ENCODE measurements around the gene ZFAND3.

DNA sequence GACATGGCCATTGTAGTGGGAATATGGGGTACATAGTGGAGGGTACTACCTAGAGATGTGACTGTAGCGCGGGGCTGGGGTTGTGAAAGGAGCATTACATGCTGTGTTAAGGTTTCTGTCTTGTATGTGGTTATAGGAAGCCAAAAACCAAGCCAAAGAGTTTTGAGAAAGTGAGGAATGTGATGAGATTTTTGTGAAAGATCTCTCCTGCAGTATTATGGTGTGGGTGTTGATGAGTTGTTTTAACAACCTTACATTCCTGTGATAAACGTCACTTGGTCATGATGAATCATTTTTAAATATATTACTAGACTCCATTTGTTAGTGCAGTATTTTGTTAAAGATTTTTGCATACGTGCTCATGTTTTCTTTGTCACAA, 48.9 kb downstream of the ZFAND3 start:
- TF ChIP-seq, protein P1, sequence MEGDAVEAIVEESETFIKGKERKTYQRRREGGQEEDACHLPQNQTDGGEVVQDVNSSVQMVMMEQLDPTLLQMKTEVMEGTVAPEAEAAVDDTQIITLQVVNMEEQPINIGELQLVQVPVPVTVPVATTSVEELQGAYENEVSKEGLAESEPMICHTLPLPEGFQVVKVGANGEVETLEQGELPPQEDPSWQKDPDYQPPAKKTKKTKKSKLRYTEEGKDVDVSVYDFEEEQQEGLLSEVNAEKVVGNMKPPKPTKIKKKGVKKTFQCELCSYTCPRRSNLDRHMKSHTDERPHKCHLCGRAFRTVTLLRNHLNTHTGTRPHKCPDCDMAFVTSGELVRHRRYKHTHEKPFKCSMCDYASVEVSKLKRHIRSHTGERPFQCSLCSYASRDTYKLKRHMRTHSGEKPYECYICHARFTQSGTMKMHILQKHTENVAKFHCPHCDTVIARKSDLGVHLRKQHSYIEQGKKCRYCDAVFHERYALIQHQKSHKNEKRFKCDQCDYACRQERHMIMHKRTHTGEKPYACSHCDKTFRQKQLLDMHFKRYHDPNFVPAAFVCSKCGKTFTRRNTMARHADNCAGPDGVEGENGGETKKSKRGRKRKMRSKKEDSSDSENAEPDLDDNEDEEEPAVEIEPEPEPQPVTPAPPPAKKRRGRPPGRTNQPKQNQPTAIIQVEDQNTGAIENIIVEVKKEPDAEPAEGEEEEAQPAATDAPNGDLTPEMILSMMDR (IDR thresholded peaks at IDR 0.05), result no peak
- no peak for TF ChIP-seq POLR2A (IDR thresholded peaks at IDR 0.05)

Data from adrenal gland (tissue), 5 donors.